M059J (cell line): ENCODE results near the gene NEURL4. TPM values are rescaled to one million over a fixed set of nuclear protein-coding genes. Genes with fewer than 3 reads are reported as not detected.

Experiments
- DNase-seq: peaks from one replicate; pipeline ENCODE4 v3.0.0-alpha.2; 2012; ENCODE audit warnings: low read depth
- total RNA-seq: library from RNA; depleted of rRNA; stranded (reverse); fragments of >200 nt; shearing (Covaris generic); gene quantifications from 2 replicates; pipeline ENCODE4 v1.2.3, GENCODE V29; 2014; rRNA removed

Gene NEURL4
- total RNA-seq, 1 experiment from 2014 or later, result 8.0 TPM

- no peak for DNase-seq
Observed at GRCh38 chr17:7279448-7279847, 49.7 kb downstream of the NEURL4 start.

- no peak for DNase-seq
Observed at GRCh38 chr17:7266784-7267183, 62.4 kb downstream of the NEURL4 start.

Other genes starting within 250 kb of the NEURL4 start
- gene CLEC10A, start 249.1 kb downstream of the NEURL4 start, total RNA-seq, result not detected in 2 replicates
- gene ASGR2, start 214.5 kb downstream of the NEURL4 start, total RNA-seq, result not detected in 2 replicates
- not detected in 2 replicates for gene ASGR1, start 150.0 kb downstream of the NEURL4 start, total RNA-seq
- 4.7 and 7.8 TPM in 2 replicates for gene DLG4, start 109.5 kb downstream of the NEURL4 start, total RNA-seq
- gene ACADVL, start 109.4 kb downstream of the NEURL4 start, total RNA-seq, result 294 and 491 TPM in 2 replicates
- 23.9 and 39.1 TPM in 2 replicates for gene DVL2, start 94.8 kb downstream of the NEURL4 start, total RNA-seq
- 49.6 and 53.3 TPM in 2 replicates for gene PHF23, start 89.9 kb downstream of the NEURL4 start, total RNA-seq
- gene GABARAP, start 86.9 kb downstream of the NEURL4 start, total RNA-seq, result 575 and 595 TPM in 2 replicates
- gene CTDNEP1, start 77.6 kb downstream of the NEURL4 start, total RNA-seq, result 38.4 and 42.6 TPM in 2 replicates
- gene ELP5, start 77.1 kb downstream of the NEURL4 start, total RNA-seq, result 75.1 and 75.3 TPM in 2 replicates
- 0.10 and 2.4 TPM in 2 replicates for gene CLDN7, start 66.9 kb downstream of the NEURL4 start, total RNA-seq
- gene SLC2A4, start 47.6 kb downstream of the NEURL4 start, total RNA-seq, result 0.44 TPM in 1 of 2 replicates, not detected in the other
- 0.39 and 0.79 TPM in 2 replicates for gene YBX2, start 34.7 kb downstream of the NEURL4 start, total RNA-seq
- gene EIF5A, start 21.7 kb downstream of the NEURL4 start, total RNA-seq, result 428 and 432 TPM in 2 replicates
- gene GPS2, start 14.0 kb downstream of the NEURL4 start, total RNA-seq, result 94.3 and 118 TPM in 2 replicates
- gene ACAP1, start 7.2 kb upstream of the NEURL4 start, total RNA-seq, result not detected in 2 replicates
- gene KCTD11, start 22.8 kb upstream of the NEURL4 start, total RNA-seq, result 3.5 and 7.1 TPM in 2 replicates
- gene TMEM95, start 25.8 kb upstream of the NEURL4 start, total RNA-seq, result not detected in 2 replicates
- gene TNK1, start 51.8 kb upstream of the NEURL4 start, total RNA-seq, result 0.62 and 0.67 TPM in 2 replicates
- gene PLSCR3, start 65.2 kb upstream of the NEURL4 start, total RNA-seq, result 17.0 and 29.2 TPM in 2 replicates
- 122 and 146 TPM in 2 replicates for gene TMEM256, start 74.8 kb upstream of the NEURL4 start, total RNA-seq
- 8.9 and 16.5 TPM in 2 replicates for gene NLGN2, start 78.5 kb upstream of the NEURL4 start, total RNA-seq
- gene SPEM1, start 91.0 kb upstream of the NEURL4 start, total RNA-seq, result not detected in 2 replicates
- not detected in 2 replicates for gene SPEM2, start 96.3 kb upstream of the NEURL4 start, total RNA-seq
- not detected in 2 replicates for gene SPEM3, start 99.5 kb upstream of the NEURL4 start, total RNA-seq
- gene TMEM102, start 106.1 kb upstream of the NEURL4 start, total RNA-seq, result 5.3 and 10.0 TPM in 2 replicates
- gene FGF11, start 110.2 kb upstream of the NEURL4 start, total RNA-seq, result 3.7 and 5.0 TPM in 2 replicates
- 10.7 and 16.6 TPM in 2 replicates for gene CHRNB1, start 115.7 kb upstream of the NEURL4 start, total RNA-seq
- gene ZBTB4, start 150.3 kb upstream of the NEURL4 start, total RNA-seq, result 13.9 and 26.7 TPM in 2 replicates
- not detected in 2 replicates for gene SLC35G6, start 152.1 kb upstream of the NEURL4 start, total RNA-seq
- gene POLR2A, start 155.0 kb upstream of the NEURL4 start, total RNA-seq, result 15.2 and 26.1 TPM in 2 replicates
- 13.3 and 20.3 TPM in 2 replicates for gene TNFSF12, start 219.7 kb upstream of the NEURL4 start, total RNA-seq
- gene TNFSF13, start 229.4 kb upstream of the NEURL4 start, total RNA-seq, result 3.2 and 4.2 TPM in 2 replicates
- gene SENP3, start 232.6 kb upstream of the NEURL4 start, total RNA-seq, result 75.1 and 88.2 TPM in 2 replicates